Fibroblast of mammary gland (primary cell): ENCODE measurements around the gene CDH23.

Experiments
- DNase-seq: peaks from one replicate; pipeline ENCODE4 v3.0.0-alpha.2; 2010; ENCODE audit warnings: low read depth
- H3K4me3 ChIP-seq: 2 replicates; pipeline ENCODE4 v1.5.1; 2011; ENCODE audit warnings: low read depth, mild to moderate bottlenecking, low read length, moderate library complexity; ENCODE audit not compliant: control insufficient read depth
- CTCF ChIP-seq: conservative IDR thresholded peaks from 2 replicates; pipeline ENCODE4 v1.5.1; 2011; ENCODE audit warnings: low read depth, low read length, inconsistent platforms; ENCODE audit not compliant: control insufficient read depth, insufficient read depth

The CDH23 gene

DNA sequence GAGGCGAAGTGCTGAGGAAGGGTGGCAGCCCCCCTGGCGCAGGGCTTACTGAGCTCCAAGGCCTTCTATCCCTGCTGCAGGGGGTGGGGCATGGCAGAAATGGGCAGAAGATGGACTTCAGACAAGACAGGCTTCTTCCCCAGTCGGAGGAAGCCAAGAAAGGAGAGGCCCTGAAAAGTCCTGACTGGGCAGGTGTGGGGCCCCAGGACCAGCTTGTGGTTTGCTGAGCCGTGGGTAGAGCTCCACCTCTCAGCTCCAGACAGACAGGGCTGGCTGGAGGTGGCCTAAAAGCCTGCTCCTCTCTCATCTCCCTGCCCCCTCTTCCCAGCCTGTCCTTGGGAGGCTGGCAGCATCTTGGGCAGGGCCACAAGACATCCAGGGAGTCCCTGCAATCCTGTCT lies 255.2 kb downstream of the CDH23 start:
- no peak overlapping the region for H3K4me3 ChIP-seq
- TF ChIP-seq CTCF: no peak
- DNase-seq: no peak

- no peak for TF ChIP-seq CTCF
- no peak for DNase-seq
- no peak overlapping the region for H3K4me3 ChIP-seq
Observed at GRCh38 chr10:71653044-71653443, 256.3 kb downstream of the CDH23 start.

GRCh38 chr10:71656220-71656619 lies 259.5 kb downstream of the CDH23 start:
- no peak for DNase-seq
- TF ChIP-seq CTCF: no peak
- H3K4me3 ChIP-seq: no peak overlapping the region

GRCh38 chr10:71657604-71658466 lies 261.1 kb downstream of the CDH23 start:
- TF ChIP-seq CTCF: no peak
- no peak for DNase-seq
- no peak overlapping the region for H3K4me3 ChIP-seq

DNA sequence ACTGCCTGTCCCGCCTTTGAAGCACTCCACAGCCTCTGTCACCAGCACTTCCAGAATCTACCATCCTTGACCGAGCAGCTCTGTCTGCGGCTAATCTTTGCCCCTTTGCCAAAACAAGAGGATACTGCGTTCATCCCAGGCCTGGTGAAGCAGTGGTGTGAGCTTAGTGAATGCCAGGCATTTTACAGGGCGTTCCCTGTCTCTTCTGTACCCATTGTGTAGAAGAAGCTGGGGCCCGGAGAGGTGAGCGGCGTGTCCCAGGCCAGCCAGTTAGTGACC lies 261.7 kb downstream of the CDH23 start:
- no peak overlapping the region for H3K4me3 ChIP-seq
- no peak for DNase-seq
- no peak for TF ChIP-seq CTCF

DNA sequence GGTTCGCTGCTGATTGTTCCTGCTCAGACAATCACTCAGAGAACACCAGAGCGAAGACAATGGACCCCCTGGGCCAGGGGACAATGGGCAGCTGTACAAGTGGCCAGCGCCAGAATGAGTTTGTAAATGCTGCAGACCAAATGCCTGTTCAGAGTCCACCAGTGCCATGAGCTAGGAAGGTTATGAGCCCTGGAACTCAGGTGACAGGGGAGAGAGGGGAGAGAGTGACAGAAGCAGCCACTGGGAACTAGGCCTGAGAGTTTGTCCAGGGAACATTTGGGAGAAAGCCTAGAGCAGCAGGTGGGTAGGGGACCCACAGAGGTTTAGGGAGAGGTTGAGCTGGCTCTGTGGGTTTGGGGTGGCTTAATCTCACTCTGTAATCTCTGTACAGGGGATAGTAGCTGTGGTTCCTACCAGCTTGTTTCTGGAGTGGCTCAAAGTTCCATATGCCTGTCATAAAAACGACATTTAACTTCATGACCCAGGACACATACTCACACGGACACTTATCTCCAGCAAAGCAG lies 262.5 kb downstream of the CDH23 start:
- H3K4me3 ChIP-seq: no peak overlapping the region
- no peak for TF ChIP-seq CTCF
- no peak for DNase-seq
